Ishikawa (cell line): ENCODE data around the gene RBCK1.

Source experiments
- CEBPB ChIP-seq: IDR thresholded peaks from 2 replicates; pipeline ENCODE4 v1.6.1; 2012
- CREB1 ChIP-seq: IDR thresholded peaks from 2 replicates; pipeline ENCODE4 v1.6.1; 2012; ENCODE audit warnings: low read depth
- EGR1 ChIP-seq: IDR thresholded peaks from 2 replicates; pipeline ENCODE4 v1.6.1; 2012
- EP300 ChIP-seq: IDR thresholded peaks from 2 replicates; pipeline ENCODE4 v1.6.1; 2012; ENCODE audit warnings: borderline replicate concordance
- FOXM1 ChIP-seq: IDR thresholded peaks from 2 replicates; pipeline ENCODE4 v1.6.1; 2012; ENCODE audit warnings: low read depth, borderline replicate concordance
- NFIC ChIP-seq: IDR thresholded peaks from 2 replicates; pipeline ENCODE4 v1.6.1; 2012
- RAD21 ChIP-seq: IDR thresholded peaks from 2 replicates; pipeline ENCODE4 v1.6.1; 2012; ENCODE audit warnings: low read depth
- TAF1 ChIP-seq: IDR thresholded peaks from 2 replicates; pipeline ENCODE4 v1.6.1; 2012; ENCODE audit warnings: low read depth, mild to moderate bottlenecking
- TCF12 ChIP-seq: IDR thresholded peaks from 2 replicates; pipeline ENCODE4 v1.6.1; 2012; ENCODE audit warnings: low read depth
- TEAD4 ChIP-seq: IDR thresholded peaks from 2 replicates; pipeline ENCODE4 v1.6.1; 2012
- YY1 ChIP-seq: IDR thresholded peaks from 2 replicates; pipeline ENCODE4 v1.6.1; 2012; ENCODE audit warnings: low read depth
- ZBTB7A ChIP-seq: IDR thresholded peaks from 2 replicates; pipeline ENCODE4 v1.6.1; 2012; ENCODE audit warnings: low read depth
- TF ChIP-seq, protein P1 (sequence below): IDR thresholded peaks from 2 replicates; pipeline ENCODE4 v1.6.1; 2012; ENCODE audit warnings: low read depth, mild to moderate bottlenecking
- TF ChIP-seq, protein P2 (sequence below): IDR thresholded peaks from 2 replicates; pipeline ENCODE4 v1.6.1; 2012
- TF ChIP-seq, protein P3 (sequence below): IDR thresholded peaks from 2 replicates; pipeline ENCODE4 v1.6.1; 2012

The RBCK1 gene

DNA sequence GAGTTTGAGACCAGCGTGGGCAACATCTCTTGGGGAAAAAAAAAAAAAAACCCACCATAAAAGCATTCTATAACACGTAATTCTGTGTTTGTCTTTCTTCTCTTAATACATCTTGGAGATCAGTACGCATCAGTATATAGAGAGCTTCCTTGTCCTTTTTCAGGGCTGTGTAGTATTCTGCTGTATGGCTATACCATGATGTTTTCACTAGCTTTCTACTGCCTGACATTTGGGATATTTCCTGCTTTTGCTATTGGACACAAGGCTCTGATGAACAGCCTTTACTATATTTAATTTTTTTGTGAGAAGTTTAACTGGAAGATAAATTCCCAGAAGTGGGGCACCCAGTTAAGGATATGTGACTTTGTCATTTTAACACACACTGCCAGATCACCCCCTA is 20.6 kb upstream of the RBCK1 start:
- no peak for TF ChIP-seq FOXM1
- TF ChIP-seq, protein P1, sequence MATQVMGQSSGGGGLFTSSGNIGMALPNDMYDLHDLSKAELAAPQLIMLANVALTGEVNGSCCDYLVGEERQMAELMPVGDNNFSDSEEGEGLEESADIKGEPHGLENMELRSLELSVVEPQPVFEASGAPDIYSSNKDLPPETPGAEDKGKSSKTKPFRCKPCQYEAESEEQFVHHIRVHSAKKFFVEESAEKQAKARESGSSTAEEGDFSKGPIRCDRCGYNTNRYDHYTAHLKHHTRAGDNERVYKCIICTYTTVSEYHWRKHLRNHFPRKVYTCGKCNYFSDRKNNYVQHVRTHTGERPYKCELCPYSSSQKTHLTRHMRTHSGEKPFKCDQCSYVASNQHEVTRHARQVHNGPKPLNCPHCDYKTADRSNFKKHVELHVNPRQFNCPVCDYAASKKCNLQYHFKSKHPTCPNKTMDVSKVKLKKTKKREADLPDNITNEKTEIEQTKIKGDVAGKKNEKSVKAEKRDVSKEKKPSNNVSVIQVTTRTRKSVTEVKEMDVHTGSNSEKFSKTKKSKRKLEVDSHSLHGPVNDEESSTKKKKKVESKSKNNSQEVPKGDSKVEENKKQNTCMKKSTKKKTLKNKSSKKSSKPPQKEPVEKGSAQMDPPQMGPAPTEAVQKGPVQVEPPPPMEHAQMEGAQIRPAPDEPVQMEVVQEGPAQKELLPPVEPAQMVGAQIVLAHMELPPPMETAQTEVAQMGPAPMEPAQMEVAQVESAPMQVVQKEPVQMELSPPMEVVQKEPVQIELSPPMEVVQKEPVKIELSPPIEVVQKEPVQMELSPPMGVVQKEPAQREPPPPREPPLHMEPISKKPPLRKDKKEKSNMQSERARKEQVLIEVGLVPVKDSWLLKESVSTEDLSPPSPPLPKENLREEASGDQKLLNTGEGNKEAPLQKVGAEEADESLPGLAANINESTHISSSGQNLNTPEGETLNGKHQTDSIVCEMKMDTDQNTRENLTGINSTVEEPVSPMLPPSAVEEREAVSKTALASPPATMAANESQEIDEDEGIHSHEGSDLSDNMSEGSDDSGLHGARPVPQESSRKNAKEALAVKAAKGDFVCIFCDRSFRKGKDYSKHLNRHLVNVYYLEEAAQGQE = no peak
- TF ChIP-seq EP300 = no peak
- TF ChIP-seq TAF1 = no peak
- no peak for TF ChIP-seq NFIC
- TF ChIP-seq, protein P2, sequence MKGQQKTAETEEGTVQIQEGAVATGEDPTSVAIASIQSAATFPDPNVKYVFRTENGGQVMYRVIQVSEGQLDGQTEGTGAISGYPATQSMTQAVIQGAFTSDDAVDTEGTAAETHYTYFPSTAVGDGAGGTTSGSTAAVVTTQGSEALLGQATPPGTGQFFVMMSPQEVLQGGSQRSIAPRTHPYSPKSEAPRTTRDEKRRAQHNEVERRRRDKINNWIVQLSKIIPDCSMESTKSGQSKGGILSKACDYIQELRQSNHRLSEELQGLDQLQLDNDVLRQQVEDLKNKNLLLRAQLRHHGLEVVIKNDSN = no peak
- no peak for TF ChIP-seq RAD21
- no peak for TF ChIP-seq TCF12
- no peak for TF ChIP-seq TEAD4

DNA sequence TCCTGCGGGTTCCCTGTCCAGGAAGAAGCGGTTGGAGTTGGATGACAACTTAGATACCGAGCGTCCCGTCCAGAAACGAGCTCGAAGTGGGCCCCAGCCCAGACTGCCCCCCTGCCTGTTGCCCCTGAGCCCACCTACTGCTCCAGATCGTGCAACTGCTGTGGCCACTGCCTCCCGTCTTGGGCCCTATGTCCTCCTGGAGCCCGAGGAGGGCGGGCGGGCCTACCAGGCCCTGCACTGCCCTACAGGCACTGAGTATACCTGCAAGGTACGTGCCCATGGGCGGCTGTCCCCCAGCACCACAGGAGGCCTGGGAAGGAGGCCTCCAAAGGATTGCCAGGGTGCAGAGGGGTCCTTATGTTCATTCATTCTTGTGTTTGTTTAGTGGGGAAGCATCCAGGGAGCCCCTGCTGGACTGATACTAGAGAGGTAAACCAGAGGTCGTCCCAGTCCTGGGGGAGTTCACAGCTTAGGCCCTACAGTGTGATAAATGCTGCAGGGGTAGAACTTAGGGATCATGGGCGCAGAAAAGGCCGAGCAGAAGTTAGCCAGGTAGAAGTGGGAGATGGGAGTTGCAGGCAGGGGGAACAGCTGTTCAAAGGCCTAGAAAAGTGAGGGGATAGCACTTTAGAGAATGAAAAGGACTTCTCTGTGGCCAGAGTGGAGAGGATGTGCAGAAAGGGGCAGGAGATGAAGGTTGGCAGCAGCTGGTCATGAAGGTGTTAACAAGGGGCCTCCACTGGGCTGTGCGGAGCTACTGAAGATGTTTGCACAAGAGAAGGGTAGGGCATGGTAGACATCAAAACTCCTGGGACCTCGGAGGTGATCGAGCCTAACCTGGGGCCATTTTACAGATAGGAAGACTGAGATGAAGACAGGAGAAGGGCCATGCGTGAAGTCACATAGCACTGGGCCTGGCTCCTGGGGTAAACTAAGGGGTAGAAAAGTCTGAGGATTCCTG is 19.8 kb upstream of the RBCK1 start:
- no peak for TF ChIP-seq FOXM1
- TF ChIP-seq EP300 = no peak
- TF ChIP-seq, protein P1 = no peak
- TF ChIP-seq TEAD4 = no peak

DNA sequence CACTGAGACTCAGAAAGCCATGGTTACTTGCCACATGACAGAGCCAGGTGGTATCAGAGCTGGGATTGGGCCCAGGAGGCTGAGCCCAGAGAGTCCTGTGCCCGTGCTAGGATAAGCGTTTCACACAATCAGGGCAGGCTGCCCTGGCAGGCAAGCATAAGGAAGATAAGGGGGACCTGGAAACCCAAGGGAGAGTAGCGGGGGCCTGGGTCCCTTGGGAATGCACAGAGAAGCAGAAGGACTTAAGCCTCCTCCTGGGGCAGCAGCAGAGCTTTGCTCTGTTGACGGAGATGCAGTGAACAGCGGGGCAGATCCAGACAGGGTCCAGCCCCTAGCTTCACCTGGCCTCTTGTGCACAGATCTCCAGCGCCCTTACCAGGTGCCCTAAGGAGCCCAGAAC is 18.9 kb upstream of the RBCK1 start:
- TF ChIP-seq TCF12 (no peak), EGR1 (no peak), CEBPB (no peak), EP300 (no peak), TAF1 (no peak), FOXM1 (no peak), CREB1 (no peak), TEAD4 (no peak), NFIC (no peak), ZBTB7A (no peak), YY1 (no peak), RAD21 (no peak)
- TF ChIP-seq, protein P1 = no peak
- TF ChIP-seq, protein P3, sequence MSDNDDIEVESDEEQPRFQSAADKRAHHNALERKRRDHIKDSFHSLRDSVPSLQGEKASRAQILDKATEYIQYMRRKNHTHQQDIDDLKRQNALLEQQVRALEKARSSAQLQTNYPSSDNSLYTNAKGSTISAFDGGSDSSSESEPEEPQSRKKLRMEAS = no peak
- TF ChIP-seq, protein P2 = no peak

DNA sequence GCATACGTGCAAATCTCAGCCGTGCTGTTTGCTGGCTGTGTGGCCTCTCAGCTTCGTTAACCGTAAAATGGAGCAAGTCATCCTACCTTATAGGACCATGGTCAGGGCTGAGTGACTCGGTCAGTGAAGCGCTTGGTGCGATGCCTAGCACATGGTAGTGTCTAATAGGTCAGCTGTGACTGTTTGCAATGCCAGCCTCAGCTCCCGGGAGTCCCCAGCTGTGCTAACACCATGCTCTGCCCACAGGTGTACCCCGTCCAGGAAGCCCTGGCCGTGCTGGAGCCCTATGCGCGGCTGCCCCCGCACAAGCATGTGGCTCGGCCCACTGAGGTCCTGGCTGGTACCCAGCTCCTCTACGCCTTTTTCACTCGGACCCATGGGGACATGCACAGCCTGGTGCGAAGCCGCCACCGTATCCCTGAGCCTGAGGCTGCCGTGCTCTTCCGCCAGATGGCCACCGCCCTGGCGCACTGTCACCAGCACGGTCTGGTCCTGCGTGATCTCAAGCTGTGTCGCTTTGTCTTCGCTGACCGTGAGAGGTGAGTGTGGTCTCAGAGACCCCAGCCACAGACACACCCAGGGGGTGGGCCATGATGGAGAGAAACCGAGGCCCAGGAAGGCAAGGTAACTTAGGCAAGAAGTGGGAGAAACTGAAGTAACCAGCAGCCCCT is 16.9 kb upstream of the RBCK1 start:
- TF ChIP-seq ZBTB7A = no peak
- TF ChIP-seq TAF1 = no peak
- TF ChIP-seq, protein P3 = no peak
- TF ChIP-seq EP300 = no peak
- TF ChIP-seq, protein P1 = no peak
- no peak for TF ChIP-seq YY1
- TF ChIP-seq EGR1 = no peak
- TF ChIP-seq, protein P2 = no peak
- no peak for TF ChIP-seq RAD21
- no peak for TF ChIP-seq CREB1
- no peak for TF ChIP-seq NFIC
